Neuronal stem cell (in vitro differentiated cells): Measurements from ENCODE around the gene MXD3.

Experiments
- DNase-seq: peaks from one replicate; pipeline ENCODE4 v3.0.0-alpha.2; 2013; ENCODE audit warnings: low spot score
- H2AFZ ChIP-seq: one replicate; pipeline ENCODE4 v1.6.1; 2013; ENCODE audit warnings: mild to moderate bottlenecking, low read length, inconsistent platforms
- H2AK5ac ChIP-seq: 2 replicates; pipeline ENCODE4 v1.6.1; 2013; ENCODE audit warnings: low read depth, mild to moderate bottlenecking, inconsistent platforms, low read length, moderate library complexity, mixed read lengths
- H2BK120ac ChIP-seq: 2 replicates; pipeline ENCODE4 v1.6.1; 2013; ENCODE audit warnings: low read depth, mild to moderate bottlenecking, inconsistent platforms, low read length, moderate library complexity, mixed read lengths
- H2BK12ac ChIP-seq: one replicate; pipeline ENCODE4 v1.6.1; 2013; ENCODE audit warnings: low read length, inconsistent platforms
- H2BK15ac ChIP-seq: 2 replicates; pipeline ENCODE4 v1.6.1; 2013; ENCODE audit warnings: mild to moderate bottlenecking, low read length, inconsistent platforms, mixed read lengths
- H2BK5ac ChIP-seq: one replicate; pipeline ENCODE4 v1.6.1; 2013; ENCODE audit warnings: inconsistent platforms, mild to moderate bottlenecking, low read length, moderate library complexity
- H3K14ac ChIP-seq: one replicate; pipeline ENCODE4 v1.6.1; 2013; ENCODE audit warnings: low read length, inconsistent platforms
- H3K18ac ChIP-seq: 2 replicates; pipeline ENCODE4 v1.6.1; 2013; ENCODE audit warnings: low read length, inconsistent platforms
- H3K23ac ChIP-seq: 2 replicates; pipeline ENCODE4 v1.6.1; 2013; ENCODE audit warnings: low read depth, mild to moderate bottlenecking, mixed read lengths, low read length, inconsistent platforms; ENCODE audit not compliant: poor library complexity
- H3K27ac ChIP-seq: replicated peaks from 3 replicates; pipeline ENCODE4 v1.5.1; 2013; ENCODE audit warnings: low read length, inconsistent platforms
- H3K27me3 ChIP-seq, 3 experiments: 2 replicates each; pipeline ENCODE4 v1.6.1; 2013; ENCODE audit warnings: low read length in 3 of 3, mild to moderate bottlenecking in 2 of 3, inconsistent platforms in 1 of 3, low read depth in 1 of 3, mixed read lengths in 1 of 3, moderate library complexity in 1 of 3; ENCODE audit not compliant: control insufficient read depth in 3 of 3, insufficient read depth in 3 of 3
- H3K36me3 ChIP-seq, 2 donors: replicated peaks in 1 of 2; 2 replicates each; pipeline ENCODE4 v1.6.1; 2013; ENCODE audit warnings: low read length in 2 of 2; ENCODE audit not compliant: control insufficient read depth in 2 of 2, insufficient read depth in 2 of 2
- H3K4ac ChIP-seq: 2 replicates; pipeline ENCODE4 v1.6.1; 2013; ENCODE audit warnings: inconsistent platforms, mild to moderate bottlenecking, low read length, moderate library complexity
- H3K4me1 ChIP-seq, 2 donors: 1 replicate in 1 of 2; 2 replicates in 1 of 2; pipeline ENCODE4 v1.6.1; 2013; ENCODE audit warnings: low read length in 2 of 2, low read depth in 1 of 2; ENCODE audit not compliant: control insufficient read depth in 2 of 2, insufficient read depth in 1 of 2
- H3K4me2 ChIP-seq: one replicate; pipeline ENCODE4 v1.6.1; 2013; ENCODE audit warnings: mild to moderate bottlenecking, low read length, inconsistent platforms; ENCODE audit not compliant: insufficient read depth, poor library complexity, severe bottlenecking
- H3K4me3 ChIP-seq, 2 donors: 2 replicates each; pipeline ENCODE4 v1.5.1; 2013; ENCODE audit warnings: low read length in 2 of 2, mild to moderate bottlenecking in 2 of 2, inconsistent platforms in 1 of 2, moderate library complexity in 1 of 2
- H3K79me1 ChIP-seq: one replicate; pipeline ENCODE4 v1.6.1; 2013; ENCODE audit warnings: low read depth, mild to moderate bottlenecking, inconsistent platforms, low read length, moderate library complexity
- H3K9ac ChIP-seq: one replicate; pipeline ENCODE4 v1.6.1; 2013; ENCODE audit warnings: mild to moderate bottlenecking, low read depth, low read length, inconsistent platforms; ENCODE audit not compliant: poor library complexity
- H3K9me3 ChIP-seq, 2 donors: replicated peaks in 1 of 2; 2 replicates each; pipeline versions ENCODE3 to v1.6.1; 2013; ENCODE audit warnings: low read length in 2 of 2, mild to moderate bottlenecking in 2 of 2, inconsistent platforms in 1 of 2, low read depth in 1 of 2, mixed read lengths in 1 of 2, moderate library complexity in 1 of 2; ENCODE audit not compliant: control insufficient read depth in 2 of 2, insufficient read depth in 1 of 2
- H4K8ac ChIP-seq: one replicate; pipeline ENCODE4 v1.6.1; 2013; ENCODE audit warnings: low read depth, mild to moderate bottlenecking, inconsistent platforms, low read length, moderate library complexity
- H4K91ac ChIP-seq: one replicate; pipeline ENCODE4 v1.6.1; 2013; ENCODE audit warnings: low read length, low read depth, mild to moderate bottlenecking, inconsistent platforms; ENCODE audit not compliant: poor library complexity
- WGBS, 2 donors: extraction: QIAGEN DNeasy Blood & Tissue Kit; methylation state at CpG; one replicate each; pipeline ENCODE4 v1.1.7; 2013; ENCODE audit warnings: missing lambda C conversion rate in 2 of 2, mixed read lengths in 1 of 2; ENCODE audit not compliant: insufficient read length in 2 of 2, insufficient replicate concordance in 1 of 2; ENCODE audit errors: extremely low coverage in 2 of 2; 5-methylcytosine and 5-hydroxymethylcytosine counted together

Gene MXD3

DNA sequence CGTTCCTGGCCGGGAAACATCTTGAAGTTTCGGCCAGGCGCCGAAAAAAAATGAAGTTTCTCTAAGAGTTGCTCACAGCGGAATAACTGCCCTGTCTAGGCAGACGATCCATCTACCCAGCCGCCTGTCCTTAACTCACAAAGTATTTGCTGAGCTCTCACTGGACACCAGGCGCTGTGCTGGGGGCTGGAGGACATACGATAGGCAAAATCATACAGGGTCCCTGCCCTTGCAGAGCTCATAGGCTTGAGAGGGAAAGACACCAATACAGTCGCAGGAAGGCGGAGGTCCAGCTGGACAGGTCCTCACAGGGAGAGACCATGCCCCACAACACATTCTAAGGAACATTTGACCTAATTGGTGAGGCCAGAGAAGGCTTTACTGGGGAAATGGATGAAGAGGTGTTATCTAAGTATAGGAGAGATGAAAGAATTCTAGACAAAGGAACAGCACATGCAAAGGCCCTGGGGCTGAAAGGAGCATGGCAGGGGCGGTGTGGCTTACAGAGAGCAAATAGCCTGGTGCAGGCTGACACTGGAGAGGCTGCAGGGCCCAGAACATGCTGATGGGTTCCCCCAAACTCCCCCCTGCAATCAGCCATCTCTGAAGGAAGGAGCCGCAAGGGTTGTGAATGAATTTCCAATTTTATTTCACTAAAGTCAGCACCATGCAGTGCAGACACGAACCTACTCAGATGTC is 2.0 kb upstream of the MXD3 start:
- H3K4ac ChIP-seq = no peak overlapping the region
- peak overlapping the region in 1 of 2 donors; percentile 32 for H3K4me3 ChIP-seq
- peak overlapping the region; percentile 24 for H3K9ac ChIP-seq
- H2AFZ ChIP-seq = no peak overlapping the region
- H3K4me2 ChIP-seq = no peak overlapping the region
- H2AK5ac ChIP-seq = no peak overlapping the region
- H2BK120ac ChIP-seq = no peak overlapping the region
- H3K79me1 ChIP-seq = peaks cover 4% of the 10 kb centered on the region
- no peak overlapping the region for H2BK15ac ChIP-seq
- no peak overlapping the region for H4K8ac ChIP-seq
- H3K18ac ChIP-seq = no peak overlapping the region
- no peak for DNase-seq
- no peak overlapping the region for H3K27ac ChIP-seq
- H4K91ac ChIP-seq = no peak overlapping the region
- H3K4me1 ChIP-seq = peaks cover 12 to 16% of the 10 kb centered on the region in 2 donors
- H3K23ac ChIP-seq = no peak overlapping the region
- H3K27me3 ChIP-seq = peaks cover 0 to 1% (median 0%) of the 10 kb centered on the region in 3 experiments
- no peak overlapping the region for H2BK5ac ChIP-seq
- peaks cover 0 to 16% of the 10 kb centered on the region in 2 donors for H3K36me3 ChIP-seq
- H3K14ac ChIP-seq = no peak overlapping the region
- no CpG with 5 or more reads among the region's 15 CpGs for WGBS, 2 donors
- no peaks in the 10 kb centered on the region for H3K9me3 ChIP-seq
- H2BK12ac ChIP-seq = no peak overlapping the region

DNA sequence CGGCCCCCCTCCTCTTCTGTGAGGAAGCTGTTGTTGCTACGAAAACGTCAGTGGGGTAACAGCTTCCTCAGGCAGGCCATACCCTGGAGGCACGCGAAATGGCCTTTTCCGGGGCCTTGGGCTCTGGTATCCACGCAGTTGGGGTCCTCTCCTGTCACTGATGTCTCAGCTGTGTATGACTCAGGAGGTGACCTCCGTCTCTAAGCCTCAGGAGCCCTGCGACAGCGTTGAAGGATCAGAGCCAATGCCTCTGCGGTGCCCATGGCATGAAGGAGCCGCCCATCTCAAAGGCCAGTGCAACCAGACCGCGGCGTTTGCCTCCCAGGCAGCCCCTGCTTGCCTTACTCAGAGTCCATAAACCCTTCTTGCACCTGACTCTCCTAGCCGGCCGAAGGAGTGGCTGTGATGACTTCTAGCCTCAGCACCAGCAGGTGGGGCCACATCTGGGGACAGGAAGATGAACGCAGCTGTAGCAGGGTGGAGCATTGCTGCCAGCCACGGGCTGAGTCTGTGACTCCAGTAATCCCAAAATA is 1.0 kb upstream of the MXD3 start:
- Histone ChIP-seq H3K4me3 (peak overlapping the region; percentile 66 to 74), H2AFZ (peak overlapping the region; percentile 91), H3K14ac (no peak overlapping the region), H3K4me2 (peak overlapping the region; percentile 89), H4K8ac (no peak overlapping the region), H3K4me1 (peaks cover 12 to 16% of the 10 kb centered on the region in 2 donors), H3K18ac (peak overlapping the region; percentile 39), H3K9me3 (no peaks in the 10 kb centered on the region), H3K9ac (peak overlapping the region; percentile 60), H3K79me1 (peaks cover 4% of the 10 kb centered on the region), H3K36me3 (peaks cover 0 to 25% of the 10 kb centered on the region in 2 donors), H3K27ac (peak overlapping the region; percentile 29), H2BK5ac (no peak overlapping the region), H2AK5ac (no peak overlapping the region), H2BK120ac (no peak overlapping the region), H3K23ac (peak overlapping the region; percentile 92), H2BK15ac (peak overlapping the region; percentile 59), H3K27me3 (peaks cover 0 to 1% (median 0%) of the 10 kb centered on the region in 3 experiments), H4K91ac (no peak overlapping the region), H2BK12ac (no peak overlapping the region), H3K4ac (no peak overlapping the region)
- no CpG with 5 or more reads among the region's 19 CpGs for WGBS, 2 donors
- no peak for DNase-seq

DNA sequence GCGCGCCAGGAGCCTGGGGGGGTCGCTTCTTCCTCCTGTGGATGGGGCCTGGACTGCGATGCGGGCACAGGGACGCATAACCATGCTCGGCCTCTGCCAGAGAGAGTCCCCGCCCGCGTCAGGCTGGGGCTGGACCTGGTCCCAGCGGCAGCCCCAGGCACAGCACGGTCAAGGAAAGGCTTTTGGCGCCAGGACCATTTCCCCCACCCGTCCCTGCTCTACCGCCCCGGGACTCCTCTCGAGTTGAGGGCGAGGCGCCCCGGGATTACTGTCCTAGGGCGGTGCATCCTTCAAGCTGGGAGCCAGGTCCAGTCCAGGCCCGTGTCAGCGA is 341 bp downstream of the MXD3 start:
- peaks cover 5% of the 10 kb centered on the region for H3K79me1 ChIP-seq
- no CpG with 5 or more reads among the region's 23 CpGs for WGBS, 2 donors
- no peak overlapping the region for H4K91ac ChIP-seq
- H3K4ac ChIP-seq = no peak overlapping the region
- no peak overlapping the region for H3K27ac ChIP-seq
- H3K4me3 ChIP-seq = peak overlapping the region; percentile 89 to 98
- peaks cover 9 to 38% of the 10 kb centered on the region in 2 donors for H3K36me3 ChIP-seq
- DNase-seq = no peak
- peak overlapping the region; percentile 91 for H2AFZ ChIP-seq
- H3K14ac ChIP-seq = no peak overlapping the region
- H3K9me3 ChIP-seq = no peaks in the 10 kb centered on the region
- H3K27me3 ChIP-seq = peaks cover 0 to 1% (median 0%) of the 10 kb centered on the region in 3 experiments
- H2BK5ac ChIP-seq = peak overlapping the region; percentile 91
- peak overlapping the region; percentile 30 for H2BK15ac ChIP-seq
- peak overlapping the region; percentile 97 for H3K18ac ChIP-seq
- peaks cover 12 to 16% of the 10 kb centered on the region in 2 donors for H3K4me1 ChIP-seq
- H2BK120ac ChIP-seq = no peak overlapping the region
- peak overlapping the region; percentile 78 for H2AK5ac ChIP-seq
- peak overlapping the region; percentile 79 for H3K4me2 ChIP-seq
- H4K8ac ChIP-seq = no peak overlapping the region
- peak overlapping the region; percentile 90 for H3K9ac ChIP-seq
- peak overlapping the region; percentile 87 for H3K23ac ChIP-seq
- no peak overlapping the region for H2BK12ac ChIP-seq

DNA sequence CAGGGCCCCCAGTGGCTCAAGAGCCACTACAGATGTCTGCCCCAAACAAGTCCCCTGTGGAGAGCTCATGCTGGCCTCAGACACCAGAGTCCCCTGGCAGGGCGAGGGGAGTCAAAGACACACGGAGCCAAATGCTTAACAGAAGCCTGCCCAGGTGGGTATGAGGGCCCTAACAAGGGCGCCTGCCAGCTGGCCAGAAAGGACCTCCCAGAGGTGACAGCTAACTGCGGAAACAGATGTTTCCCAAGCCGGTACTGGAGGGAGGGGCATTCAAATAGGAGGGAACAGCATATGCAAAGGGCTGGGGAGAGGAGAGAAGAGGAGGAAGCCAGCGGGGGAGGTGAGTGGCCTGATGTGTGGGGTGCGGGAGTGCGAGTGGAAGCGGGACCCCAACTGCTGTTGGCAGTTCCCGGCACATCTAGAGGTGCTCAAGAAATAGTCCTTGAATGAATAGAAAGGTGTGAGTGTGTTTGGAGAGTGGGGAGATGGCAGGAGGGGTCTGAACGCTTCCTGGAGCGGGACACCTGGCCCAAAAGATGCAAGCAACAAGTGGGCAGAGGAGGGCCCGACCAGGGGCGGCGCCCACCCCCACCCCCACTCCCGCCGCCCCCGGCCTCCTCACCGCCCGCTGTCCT is 824 bp downstream of the MXD3 start:
- peak overlapping the region; percentile 90 for H3K9ac ChIP-seq
- no peak overlapping the region for H2BK12ac ChIP-seq
- H4K91ac ChIP-seq = no peak overlapping the region
- DNase-seq = no peak
- H3K18ac ChIP-seq = peak overlapping the region; percentile 67
- H3K23ac ChIP-seq = peak overlapping the region; percentile 87
- H4K8ac ChIP-seq = no peak overlapping the region
- no peak overlapping the region for H3K14ac ChIP-seq
- H3K4me3 ChIP-seq = peak overlapping the region; percentile 89 to 98
- peaks cover 12 to 16% of the 10 kb centered on the region in 2 donors for H3K4me1 ChIP-seq
- peak overlapping the region; percentile 91 for H2BK5ac ChIP-seq
- H3K4ac ChIP-seq = no peak overlapping the region
- peak overlapping the region; percentile 91 for H2AFZ ChIP-seq
- peaks cover 5% of the 10 kb centered on the region for H3K79me1 ChIP-seq
- H3K4me2 ChIP-seq = peak overlapping the region; percentile 79
- H2AK5ac ChIP-seq = peak overlapping the region; percentile 78
- no peak overlapping the region for H3K27ac ChIP-seq
- H2BK15ac ChIP-seq = no peak overlapping the region
- peaks cover 0 to 1% (median 0%) of the 10 kb centered on the region in 3 experiments for H3K27me3 ChIP-seq
- WGBS, 2 donors = no CpG with 5 or more reads among the region's 20 CpGs
- no peaks in the 10 kb centered on the region for H3K9me3 ChIP-seq
- peaks cover 12 to 43% of the 10 kb centered on the region in 2 donors for H3K36me3 ChIP-seq
- no peak overlapping the region for H2BK120ac ChIP-seq
